Gastroesophageal sphincter (tissue), 4 donors: ENCODE measurements around the gene LAP3. TPM values are rescaled to one million over a fixed set of nuclear protein-coding genes. Genes with fewer than 3 reads are reported as not detected.

Experiments used
- ATAC-seq: fragments of 150-250 bp; one replicate; pipeline ENCODE4 v1.9.1; 2016; ENCODE audit warnings: mild to moderate bottlenecking, moderate library complexity
- H3K27ac ChIP-seq, 4 donors: fragments of 200-600 bp; sonication (generic) in 3 of 4; 1 replicate in 3 of 4; 2 replicates in 1 of 4; pipeline ENCODE4 v1.5.1; 2016 to 2019
- H3K27me3 ChIP-seq: fragments of 200-600 bp; sonication (generic); one replicate; pipeline ENCODE4 v1.5.1; 2019
- H3K36me3 ChIP-seq, 2 donors: fragments of 200-600 bp; sonication (generic); one replicate each; pipeline ENCODE4 v1.5.1; 2019; ENCODE audit warnings: control low read depth in 1 of 2
- H3K4me1 ChIP-seq, 3 donors: fragments of 200-600 bp; sonication (generic); 1 replicate in 2 of 3; 2 replicates in 1 of 3; pipeline ENCODE4 v1.5.1; 2016 to 2019; ENCODE audit warnings: control low read depth in 2 of 3
- H3K4me3 ChIP-seq, 2 donors: fragments of 200-600 bp; sonication (generic); one replicate each; pipeline ENCODE4 v1.5.1; 2019; ENCODE audit warnings: mild to moderate bottlenecking in 1 of 2, moderate library complexity in 1 of 2
- H3K9me3 ChIP-seq, 3 donors: fragments of 200-600 bp; sonication (generic); one replicate each; pipeline ENCODE4 v1.5.1; 2017 to 2019; ENCODE audit warnings: control low read depth in 2 of 3
- EP300 ChIP-seq: sonication (generic); formaldehyde crosslinking; IDR thresholded peaks from one replicate; pipeline ENCODE4 v1.6.1; 2017; ENCODE audit warnings: antibody characterized with exemption, mild to moderate bottlenecking
- POLR2A ChIP-seq, 2 donors: fragments of 450-650 bp; IDR thresholded peaks; one replicate each; pipeline ENCODE4 v1.6.1; 2017; ENCODE audit warnings: antibody characterized with exemption in 2 of 2, mild to moderate bottlenecking in 2 of 2, moderate library complexity in 1 of 2
- POLR2AphosphoS5 ChIP-seq: sonication (generic); formaldehyde crosslinking; IDR thresholded peaks from one replicate; pipeline ENCODE4 v1.6.1; 2017; ENCODE audit warnings: antibody characterized with exemption
- WGBS, 2 donors: methylation state at CpG; one replicate each; pipeline ENCODE4 v1.1.5; 2018; ENCODE audit warnings: low coverage in 1 of 2; 5-methylcytosine and 5-hydroxymethylcytosine counted together
- total RNA-seq, 4 donors: library from RNA; depleted of rRNA; stranded (reverse); fragments of >200 nt; gene quantifications; one replicate each; pipeline ENCODE4 v1.1.0, GENCODE V29; 2016
- TF ChIP-seq, protein P1 (sequence below), 4 experiments: fragments of 200-600 bp in 2 of 4; fragments of 450-650 bp in 2 of 4; sonication (generic) in 1 of 4; IDR thresholded peaks; one replicate each; pipeline ENCODE4 v1.5.1; 2017 to 2019; ENCODE audit warnings: antibody characterized with exemption in 4 of 4, mild to moderate bottlenecking in 2 of 4, moderate library complexity in 2 of 4

Gene LAP3
- total RNA-seq = 10 to 100 TPM; 40.8 to 94.2 (median 80.1) TPM

- H3K9me3 ChIP-seq = no peaks in the 10 kb centered on the region
- H3K27ac ChIP-seq = peak within 1 kb of the TSS; percentile 79 to 95 (median 92)
- H3K4me3 ChIP-seq = peak within 1 kb of the TSS; percentile 66 to 76
- H3K4me1 ChIP-seq = peaks cover 0 to 44% (median 11%) of the 10 kb centered on the region in 3 donors
- H3K27me3 ChIP-seq = no peaks in the 10 kb centered on the region
- ATAC-seq = peak; percentile 98
- WGBS, 2 donors = 0 to 1% methylated on average over 1 to 19 of the region's 91 CpGs
- peaks cover 0 to 19% of the 10 kb centered on the region in 2 donors for H3K36me3 ChIP-seq
- TF ChIP-seq POLR2A (IDR thresholded peaks at IDR 0.05) = peak; percentile 93 to 94
- TF ChIP-seq POLR2AphosphoS5 = peak; percentile 97
- TF ChIP-seq, protein P1, sequence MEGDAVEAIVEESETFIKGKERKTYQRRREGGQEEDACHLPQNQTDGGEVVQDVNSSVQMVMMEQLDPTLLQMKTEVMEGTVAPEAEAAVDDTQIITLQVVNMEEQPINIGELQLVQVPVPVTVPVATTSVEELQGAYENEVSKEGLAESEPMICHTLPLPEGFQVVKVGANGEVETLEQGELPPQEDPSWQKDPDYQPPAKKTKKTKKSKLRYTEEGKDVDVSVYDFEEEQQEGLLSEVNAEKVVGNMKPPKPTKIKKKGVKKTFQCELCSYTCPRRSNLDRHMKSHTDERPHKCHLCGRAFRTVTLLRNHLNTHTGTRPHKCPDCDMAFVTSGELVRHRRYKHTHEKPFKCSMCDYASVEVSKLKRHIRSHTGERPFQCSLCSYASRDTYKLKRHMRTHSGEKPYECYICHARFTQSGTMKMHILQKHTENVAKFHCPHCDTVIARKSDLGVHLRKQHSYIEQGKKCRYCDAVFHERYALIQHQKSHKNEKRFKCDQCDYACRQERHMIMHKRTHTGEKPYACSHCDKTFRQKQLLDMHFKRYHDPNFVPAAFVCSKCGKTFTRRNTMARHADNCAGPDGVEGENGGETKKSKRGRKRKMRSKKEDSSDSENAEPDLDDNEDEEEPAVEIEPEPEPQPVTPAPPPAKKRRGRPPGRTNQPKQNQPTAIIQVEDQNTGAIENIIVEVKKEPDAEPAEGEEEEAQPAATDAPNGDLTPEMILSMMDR (IDR thresholded peaks at IDR 0.05) = peak in 1 of 4 experiments; percentile 27
- no peak for TF ChIP-seq EP300
Measured at GRCh38 chr4:17576932-17577664, at the start of gene LAP3. LAP3 (plus strand) TSS chr4:17577198; CDS start chr4:17577466, 268 bp downstream.

DNA sequence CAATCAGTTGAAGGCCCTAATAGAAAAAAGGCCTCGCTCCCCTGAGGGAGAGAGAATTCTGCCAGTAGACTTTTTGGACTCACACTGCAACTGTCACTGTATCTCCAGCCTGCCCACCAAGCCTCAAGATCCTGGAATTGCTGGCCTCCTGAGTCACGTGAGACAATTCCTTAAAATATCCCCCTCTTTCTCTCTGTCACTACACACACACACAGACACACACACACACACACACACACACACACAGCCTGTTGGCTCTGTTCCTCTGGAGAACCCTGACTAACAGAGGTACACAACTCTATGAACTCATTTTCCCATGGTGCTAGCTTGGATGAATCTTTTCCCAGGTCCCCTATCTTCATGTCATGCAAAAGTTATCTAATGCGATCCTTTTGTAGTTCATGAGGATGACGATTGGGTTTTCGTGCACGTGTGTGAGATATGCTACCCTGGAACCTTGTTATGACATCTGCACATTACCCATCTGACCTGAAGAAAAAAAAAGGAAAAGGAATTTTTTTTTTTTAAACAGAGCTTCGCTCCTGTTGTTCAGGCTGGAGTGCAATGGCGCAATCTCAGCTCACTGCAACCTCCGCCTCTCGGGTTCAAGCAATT is 48.3 kb upstream of the LAP3 start:
- no peaks in the 10 kb centered on the region for H3K9me3 ChIP-seq
- peaks cover 4% of the 10 kb centered on the region for H3K27me3 ChIP-seq
- TF ChIP-seq POLR2AphosphoS5 (no peak), POLR2A (IDR thresholded peaks at IDR 0.05) (no peak), EP300 (no peak)
- TF ChIP-seq, protein P1 (IDR thresholded peaks at IDR 0.05) = no peak
- no peaks in the 10 kb centered on the region for H3K36me3 ChIP-seq
- H3K4me3 ChIP-seq = no peak overlapping the region
- H3K27ac ChIP-seq = no peak overlapping the region
- H3K4me1 ChIP-seq = no peaks in the 10 kb centered on the region
- 60 to 70% methylated on average over 1 to 8 of the region's 10 CpGs for WGBS, 2 donors
- ATAC-seq = no peak

GRCh38 chr4:17531538-17532285 is 45.3 kb upstream of the LAP3 start:
- WGBS, 2 donors = 45 to 60% methylated on average over 4 to 8 of the region's 8 CpGs
- H3K9me3 ChIP-seq = no peaks in the 10 kb centered on the region

DNA sequence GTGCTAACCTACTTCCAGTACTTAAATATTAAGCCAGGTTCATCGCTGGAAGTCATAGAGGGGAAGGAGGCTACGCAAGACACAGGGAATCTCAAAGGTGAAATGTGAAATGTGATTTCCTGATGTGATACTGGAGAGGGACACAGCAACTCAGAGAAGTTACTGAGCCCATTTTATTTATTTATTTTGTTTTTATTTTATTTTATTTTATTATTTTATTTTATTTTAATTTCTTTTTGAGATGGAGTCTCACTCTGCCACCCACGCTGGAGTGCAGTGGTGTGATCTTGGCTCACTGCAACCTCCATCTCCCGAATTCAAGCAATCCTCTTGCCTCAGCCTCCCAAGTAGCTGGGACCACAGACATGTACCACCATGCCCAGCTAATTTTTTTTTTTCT is 42.3 kb upstream of the LAP3 start:
- no peaks in the 10 kb centered on the region for H3K36me3 ChIP-seq
- no peak for ATAC-seq
- TF ChIP-seq POLR2AphosphoS5 = no peak
- TF ChIP-seq, protein P1 (IDR thresholded peaks at IDR 0.05) = no peak
- TF ChIP-seq EP300 = no peak
- TF ChIP-seq POLR2A (IDR thresholded peaks at IDR 0.05) = no peak
- no peaks in the 10 kb centered on the region for H3K9me3 ChIP-seq
- H3K27me3 ChIP-seq = no peaks in the 10 kb centered on the region
- H3K4me1 ChIP-seq = no peaks in the 10 kb centered on the region
- no peak overlapping the region for H3K27ac ChIP-seq
- H3K4me3 ChIP-seq = no peak overlapping the region
- 91 to 95% methylated on average over 4 of the region's 4 CpGs for WGBS, 2 donors

More at GRCh38 chr4:17531538-17532285, 45.3 kb upstream of the LAP3 start:
- no peak for ATAC-seq
- Histone ChIP-seq H3K4me3 (no peak overlapping the region), H3K27me3 (peaks cover 4% of the 10 kb centered on the region), H3K27ac (no peak overlapping the region), H3K36me3 (no peaks in the 10 kb centered on the region), H3K4me1 (no peaks in the 10 kb centered on the region)
- TF ChIP-seq EP300 (no peak), POLR2A (IDR thresholded peaks at IDR 0.05) (no peak), POLR2AphosphoS5 (no peak)
- TF ChIP-seq, protein P1 (IDR thresholded peaks at IDR 0.05) = no peak
